H9 (cell line): ENCODE results near the gene ZFR2. TPM values are rescaled to one million over a fixed set of nuclear protein-coding genes. Genes with fewer than 3 reads are reported as not detected.

Experiments
- DNase-seq: peaks from one replicate; pipeline ENCODE4 v3.0.0-alpha.2; 2017
- H2AFZ ChIP-seq: one replicate; pipeline ENCODE4 v1.6.1; 2013; ENCODE audit warnings: mild to moderate bottlenecking, low read length, control low read depth, moderate library complexity
- H2AK5ac ChIP-seq: 2 replicates; pipeline ENCODE4 v1.6.1; 2013; ENCODE audit warnings: low read length, control low read depth, mixed read lengths; ENCODE audit not compliant: insufficient read length
- H2BK120ac ChIP-seq: one replicate; pipeline ENCODE4 v1.6.1; 2013; ENCODE audit warnings: low read depth, mild to moderate bottlenecking, low read length, control low read depth, inconsistent platforms; ENCODE audit not compliant: poor library complexity, severe bottlenecking
- H2BK12ac ChIP-seq: 2 replicates; pipeline ENCODE4 v1.6.1; 2013; ENCODE audit warnings: low read length, control low read depth, mixed read lengths, low read depth; ENCODE audit not compliant: insufficient read length
- H2BK15ac ChIP-seq: 2 replicates; pipeline ENCODE4 v1.6.1; 2013; ENCODE audit warnings: low read depth, low read length, control low read depth
- H2BK20ac ChIP-seq: one replicate; pipeline ENCODE4 v1.6.1; 2013; ENCODE audit warnings: low read depth, mild to moderate bottlenecking, low read length, control low read depth, inconsistent platforms; ENCODE audit not compliant: poor library complexity, severe bottlenecking
- H2BK5ac ChIP-seq: 2 replicates; pipeline ENCODE4 v1.6.1; 2013; ENCODE audit warnings: low read length, control low read depth, mixed read lengths; ENCODE audit not compliant: insufficient read length
- H3K14ac ChIP-seq: 2 replicates; pipeline ENCODE4 v1.6.1; 2013; ENCODE audit warnings: low read length, control low read depth; ENCODE audit not compliant: insufficient read depth
- H3K18ac ChIP-seq: 2 replicates; pipeline ENCODE4 v1.6.1; 2013; ENCODE audit warnings: low read depth, mild to moderate bottlenecking, mixed read lengths, low read length, control low read depth; ENCODE audit not compliant: insufficient read length
- H3K23ac ChIP-seq: 2 replicates; pipeline ENCODE4 v1.6.1; 2013; ENCODE audit warnings: low read length, control low read depth, mixed read lengths, low read depth; ENCODE audit not compliant: insufficient read length
- H3K23me2 ChIP-seq: 2 replicates; pipeline ENCODE4 v1.6.1; 2013; ENCODE audit warnings: low read depth, mild to moderate bottlenecking, mixed read lengths, low read length, control low read depth; ENCODE audit not compliant: insufficient read length, poor library complexity, severe bottlenecking
- H3K27ac ChIP-seq: 2 replicates; pipeline ENCODE4 v1.5.1; 2013; ENCODE audit warnings: low read length, control low read depth, mixed read lengths, low read depth; ENCODE audit not compliant: insufficient read length
- H3K27me3 ChIP-seq: 2 replicates; pipeline ENCODE4 v1.6.1; 2013; ENCODE audit warnings: low read length, control low read depth, inconsistent platforms; ENCODE audit not compliant: insufficient read depth
- H3K4ac ChIP-seq: 2 replicates; pipeline ENCODE4 v1.6.1; 2013; ENCODE audit warnings: low read depth, mild to moderate bottlenecking, control low read depth, inconsistent platforms, low read length, moderate library complexity
- H3K4me1 ChIP-seq: 2 replicates; pipeline ENCODE4 v1.6.1; 2013; ENCODE audit warnings: low read length, control low read depth, inconsistent platforms; ENCODE audit not compliant: insufficient read depth
- H3K4me2 ChIP-seq: 2 replicates; pipeline ENCODE4 v1.6.1; 2013; ENCODE audit warnings: low read length, control low read depth, mixed read lengths; ENCODE audit not compliant: insufficient read length, insufficient read depth
- H3K56ac ChIP-seq: 2 replicates; pipeline ENCODE4 v1.6.1; 2013; ENCODE audit warnings: low read depth, mild to moderate bottlenecking, mixed read lengths, low read length, control low read depth; ENCODE audit not compliant: insufficient read length
- H3K79me1 ChIP-seq: 2 replicates; pipeline ENCODE4 v1.6.1; 2013; ENCODE audit warnings: low read depth, mild to moderate bottlenecking, moderate library complexity, low read length, control low read depth, inconsistent platforms; ENCODE audit not compliant: insufficient read depth, poor library complexity, severe bottlenecking
- H3K79me2 ChIP-seq: 2 replicates; pipeline ENCODE4 v1.6.1; 2013; ENCODE audit warnings: low read length, control low read depth, inconsistent platforms; ENCODE audit not compliant: insufficient read depth
- H3K9ac ChIP-seq: 2 replicates; pipeline ENCODE4 v1.6.1; 2013; ENCODE audit warnings: low read length, control low read depth, mixed read lengths; ENCODE audit not compliant: insufficient read length; ENCODE audit errors: extremely low read depth
- H3K9me3 ChIP-seq: one replicate; pipeline ENCODE4 v1.6.1; 2013; ENCODE audit warnings: low read depth, low read length, inconsistent platforms; ENCODE audit not compliant: control insufficient read depth
- H3T11ph ChIP-seq: one replicate; pipeline ENCODE4 v1.6.1; 2013; ENCODE audit warnings: mild to moderate bottlenecking, low read length, control low read depth, inconsistent platforms
- H4K20me1 ChIP-seq: one replicate; pipeline ENCODE4 v1.6.1; 2013; ENCODE audit not compliant: control insufficient read depth, insufficient read length, insufficient read depth
- H4K5ac ChIP-seq: 2 replicates; pipeline ENCODE4 v1.6.1; 2013; ENCODE audit warnings: low read depth, mild to moderate bottlenecking, mixed read lengths, low read length, control low read depth; ENCODE audit not compliant: insufficient read length
- H4K8ac ChIP-seq: replicated peaks from 2 replicates; pipeline ENCODE4 v1.6.1; 2013; ENCODE audit warnings: low read length, control low read depth, mixed read lengths, low read depth; ENCODE audit not compliant: insufficient read length
- H4K91ac ChIP-seq: 2 replicates; pipeline ENCODE4 v1.6.1; 2013; ENCODE audit warnings: low read depth, mild to moderate bottlenecking, moderate library complexity, mixed read lengths, low read length, control low read depth; ENCODE audit not compliant: insufficient read length
- H3K27ac Mint-ChIP-seq, 3 experiments: 2 replicates in 2 of 3; 3 replicates in 1 of 3; pipeline ENCODE4 v1.8.0; 2020 to 2021; ENCODE audit warnings: mixed read lengths in 3 of 3, mild to moderate bottlenecking in 1 of 3, moderate library complexity in 1 of 3
- H3K27me3 Mint-ChIP-seq: 2 replicates; pipeline ENCODE4 v1.8.0; 2021; ENCODE audit warnings: low read depth, mild to moderate bottlenecking, moderate library complexity, mixed read lengths
- H3K36me3 Mint-ChIP-seq, 3 experiments: 2 replicates in 2 of 3; 3 replicates in 1 of 3; pipeline ENCODE4 v1.8.0; 2020 to 2021; ENCODE audit warnings: low read depth in 3 of 3, mixed read lengths in 3 of 3; ENCODE audit not compliant: insufficient read depth in 1 of 3
- H3K4me1 Mint-ChIP-seq, 2 experiments: 2 replicates each; pipeline ENCODE4 v1.8.0; 2020; ENCODE audit warnings: mixed read lengths in 2 of 2
- H3K4me3 Mint-ChIP-seq, 2 experiments: 2 replicates in 1 of 2; 3 replicates in 1 of 2; pipeline ENCODE4 v1.8.0; 2020 to 2021; ENCODE audit warnings: mild to moderate bottlenecking in 2 of 2, mixed read lengths in 2 of 2, moderate library complexity in 1 of 2
- H3K9me3 Mint-ChIP-seq, 2 experiments: 2 replicates in 1 of 2; 3 replicates in 1 of 2; pipeline ENCODE4 v1.8.0; 2020; ENCODE audit warnings: mild to moderate bottlenecking in 2 of 2, mixed read lengths in 2 of 2, moderate library complexity in 1 of 2
- CTCF ChIP-seq: fragments of 200-600 bp; sonication (generic); conservative IDR thresholded peaks from 3 replicates; pipeline ENCODE4 v1.8.0; 2021; ENCODE audit warnings: antibody characterized with exemption, mild to moderate bottlenecking
- WGBS: extraction: QIAGEN DNeasy Blood & Tissue Kit; methylation state at CpG from one replicate; pipeline ENCODE4 v1.1.7; 2013; ENCODE audit warnings: missing lambda C conversion rate, low lambda C conversion rate, mixed read lengths; ENCODE audit not compliant: insufficient read length; ENCODE audit errors: extremely low coverage; 5-methylcytosine and 5-hydroxymethylcytosine counted together
- total RNA-seq: library from RNA; stranded (reverse); gene quantifications from 2 replicates; pipeline ENCODE4 v1.2.1, GENCODE V29; 2021

ZFR2 gene
- total RNA-seq, 1 experiment from 2014 or later: 18.3 TPM

GRCh38 chr19:3842948-3843347 lies 25.9 kb downstream of the ZFR2 start:
- H4K91ac ChIP-seq: no peak overlapping the region
- no peaks in the 10 kb centered on the region for H4K20me1 ChIP-seq
- H3K4me1 Mint-ChIP-seq: no peaks in the 10 kb centered on the region
- no peak overlapping the region for H3T11ph ChIP-seq
- no peak overlapping the region for H3K56ac ChIP-seq
- no peak overlapping the region for H2AK5ac ChIP-seq
- no peak overlapping the region for H3K27ac Mint-ChIP-seq
- no peaks in the 10 kb centered on the region for H3K27me3 ChIP-seq
- H3K14ac ChIP-seq: no peak overlapping the region
- H3K9me3 Mint-ChIP-seq: peaks cover under 1 to 2% of the 10 kb centered on the region in 2 experiments; a peak in 4 of 5 replicates
- H3K9me3 ChIP-seq: no peaks in the 10 kb centered on the region
- no peak for TF ChIP-seq CTCF
- H4K8ac ChIP-seq: no peak overlapping the region
- H3K36me3 Mint-ChIP-seq: no peaks in the 10 kb centered on the region; a peak in 2 of 7 replicates
- H2BK12ac ChIP-seq: no peak overlapping the region
- DNase-seq: no peak
- no peak overlapping the region for H3K4me2 ChIP-seq
- H3K4me3 Mint-ChIP-seq: no peak overlapping the region
- H3K27me3 Mint-ChIP-seq: peaks cover 7% of the 10 kb centered on the region
- H3K27ac ChIP-seq: no peak overlapping the region
- H3K79me1 ChIP-seq: no peaks in the 10 kb centered on the region
- no peak overlapping the region for H2BK15ac ChIP-seq
- H3K9ac ChIP-seq: no peak overlapping the region
- no peak overlapping the region for H2AFZ ChIP-seq
- WGBS: no CpG with 5 or more reads among the region's 11 CpGs
- no peak overlapping the region for H3K4ac ChIP-seq
- H2BK120ac ChIP-seq: no peak overlapping the region
- H3K23ac ChIP-seq: no peak overlapping the region
- no peak overlapping the region for H4K5ac ChIP-seq
- no peak overlapping the region for H2BK20ac ChIP-seq
- H3K23me2 ChIP-seq: no peaks in the 10 kb centered on the region
- H3K4me1 ChIP-seq: no peaks in the 10 kb centered on the region; the same call in 1 of the 2 replicates
- H3K18ac ChIP-seq: no peak overlapping the region
- no peaks in the 10 kb centered on the region for H3K79me2 ChIP-seq
- H2BK5ac ChIP-seq: no peak overlapping the region
